Activated naive CD8-positive, alpha-beta T cell treated with anti-CD3 and anti-CD28 coated beads, Interleukin-2, amount 10 ng/mL, durations not matched to agents 7 days and 5 days (primary cell): ENCODE results near the gene METTL26. TPM values are rescaled to one million over a fixed set of nuclear protein-coding genes. Genes with fewer than 3 reads are reported as not detected.
"Not testable (repeated sequence)": the region's sequence is repeated elsewhere in the genome, so short reads cannot be mapped to it uniquely, and the experiment has no call there.

Source experiments
- ATAC-seq: fragments of 150-1000 bp; cut with Tn5 transposase; one replicate; pipeline ENCODE4 v1.10.0; 2021; ENCODE audit warnings: low read depth, moderate library complexity
- POLR2A ChIA-PET: fragments of 350-600 bp; sonication (Branson Sonifier 250); formaldehyde crosslinking; loops from one replicate; lab custom pipeline; 2021; ENCODE audit warnings: antibody characterized with exemption; lab: Charles Lee
- DNase-seq: peaks from one replicate; pipeline ENCODE4 v3.0.0; 2021
- H3K27ac Mint-ChIP-seq: one replicate; pipeline ENCODE4 v1.8.0; 2022; ENCODE audit warnings: mild to moderate bottlenecking, mixed read lengths
- H3K27me3 Mint-ChIP-seq: one replicate; pipeline ENCODE4 v1.8.0; 2022; ENCODE audit warnings: mild to moderate bottlenecking, moderate library complexity, mixed read lengths
- H3K36me3 Mint-ChIP-seq: one replicate; pipeline ENCODE4 v1.8.0; 2021; ENCODE audit warnings: mild to moderate bottlenecking, mixed read lengths
- H3K4me1 Mint-ChIP-seq: one replicate; pipeline ENCODE4 v1.8.0; 2021; ENCODE audit warnings: mixed read lengths
- H3K4me3 Mint-ChIP-seq: one replicate; pipeline ENCODE4 v1.8.0; 2022; ENCODE audit warnings: mild to moderate bottlenecking, moderate library complexity, mixed read lengths
- H3K9me3 Mint-ChIP-seq: one replicate; pipeline ENCODE4 v1.8.0; 2021; ENCODE audit warnings: mixed read lengths
- total RNA-seq, 2 experiments: library from RNA; stranded (reverse); gene quantifications; one replicate each; pipeline ENCODE4 v1.2.3, GENCODE V29; 2021

Gene METTL26
- total RNA-seq, 2 experiments from 2014 or later = 75.7 to 81.2 TPM

DNA sequence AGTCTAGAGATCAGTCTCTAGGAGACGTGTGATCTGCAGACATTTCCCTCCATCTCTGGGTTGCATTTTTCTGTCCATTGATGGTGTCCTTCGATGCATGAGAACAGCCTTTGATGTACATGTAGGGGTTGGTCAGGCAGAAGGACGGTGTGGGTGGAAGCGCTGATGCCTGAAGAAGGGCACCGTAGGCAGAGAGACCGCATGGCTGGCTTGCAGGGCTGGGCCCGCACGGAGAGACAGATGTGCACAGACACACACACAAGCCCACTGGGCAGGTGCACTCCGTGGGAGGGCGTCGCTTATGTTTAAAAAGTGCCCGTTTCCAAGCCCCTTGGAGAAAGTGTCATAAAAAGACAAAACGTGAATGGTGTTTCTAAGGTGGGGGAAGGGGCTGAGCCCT is 21.0 kb downstream of the METTL26 start:
- Mint-ChIP-seq H3K36me3 (peaks cover 3% of the 10 kb centered on the region), H3K9me3 (peaks cover 2% of the 10 kb centered on the region), H3K4me3 (no peak overlapping the region), H3K27me3 (no peaks in the 10 kb centered on the region), H3K27ac (no peak overlapping the region), H3K4me1 (peaks cover 3% of the 10 kb centered on the region)
- POLR2A ChIA-PET = no interaction called here
- DNase-seq (no peak), ATAC-seq (no peak)

DNA sequence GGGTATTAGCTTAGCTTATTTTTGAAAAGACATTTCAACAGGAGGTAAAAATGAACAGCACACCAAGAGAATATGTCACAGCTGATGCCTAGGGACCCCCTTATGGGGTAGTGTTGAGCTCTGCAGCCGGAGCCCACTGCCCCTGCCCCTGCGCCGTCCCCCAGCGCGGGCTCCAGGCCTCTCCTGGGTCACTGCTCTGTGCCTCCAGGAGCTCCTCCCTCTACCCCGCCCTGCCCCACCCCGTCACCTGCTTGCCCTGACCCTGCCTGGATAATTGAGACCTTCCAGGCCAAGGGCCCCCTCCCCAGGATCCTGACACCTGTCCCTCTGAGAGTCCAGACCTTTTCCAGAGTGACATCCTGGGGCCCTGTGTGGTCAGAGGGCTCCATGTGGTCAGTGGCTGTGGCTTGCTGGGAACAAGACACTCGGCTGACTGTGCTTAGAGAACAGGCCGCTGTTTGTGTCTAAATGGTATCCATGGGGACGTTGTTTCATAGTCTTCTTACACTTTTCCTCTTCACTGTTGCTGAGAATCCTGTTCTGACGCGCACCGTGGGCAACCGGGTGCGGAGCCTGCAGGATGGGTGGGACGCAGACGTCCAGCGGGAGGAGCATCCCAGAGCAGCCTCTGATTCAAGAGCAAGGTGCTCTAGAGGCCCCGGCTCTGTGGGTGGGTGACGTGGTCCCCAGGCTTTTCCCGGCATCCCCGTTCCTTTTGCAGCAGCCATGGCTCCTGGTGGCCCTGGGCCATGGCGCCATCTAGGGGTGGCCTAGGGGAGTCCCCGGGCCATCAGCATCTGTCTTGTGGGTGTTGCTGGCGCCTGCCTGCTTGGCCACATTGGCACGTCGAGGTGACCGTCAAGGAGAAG is 25.4 kb downstream of the METTL26 start:
- H3K4me3 Mint-ChIP-seq = no peak overlapping the region
- POLR2A ChIA-PET = no interaction called here
- no peak overlapping the region for H3K27ac Mint-ChIP-seq
- ATAC-seq (no peak), DNase-seq (peak; percentile 56)
- H3K36me3 Mint-ChIP-seq = peaks cover 3% of the 10 kb centered on the region
- H3K4me1 Mint-ChIP-seq = peaks cover 3% of the 10 kb centered on the region
- H3K27me3 Mint-ChIP-seq = no peaks in the 10 kb centered on the region
- peaks cover 2% of the 10 kb centered on the region for H3K9me3 Mint-ChIP-seq

- H3K27ac Mint-ChIP-seq = no peak overlapping the region
- DNase-seq = no peak
Measured at GRCh38 chr16:609984-610383, 26.1 kb downstream of the METTL26 start.

GRCh38 chr16:609316-609715 is 26.8 kb downstream of the METTL26 start:
- DNase-seq = no peak

More at GRCh38 chr16:609984-610383, 26.1 kb downstream of the METTL26 start:
- POLR2A ChIA-PET = no interaction called here
- no peak overlapping the region for H3K4me3 Mint-ChIP-seq
- peaks cover 2% of the 10 kb centered on the region for H3K9me3 Mint-ChIP-seq
- ATAC-seq = no peak
- peaks cover 3% of the 10 kb centered on the region for H3K4me1 Mint-ChIP-seq
- H3K27me3 Mint-ChIP-seq = no peaks in the 10 kb centered on the region
- peaks cover 7% of the 10 kb centered on the region for H3K36me3 Mint-ChIP-seq

DNA sequence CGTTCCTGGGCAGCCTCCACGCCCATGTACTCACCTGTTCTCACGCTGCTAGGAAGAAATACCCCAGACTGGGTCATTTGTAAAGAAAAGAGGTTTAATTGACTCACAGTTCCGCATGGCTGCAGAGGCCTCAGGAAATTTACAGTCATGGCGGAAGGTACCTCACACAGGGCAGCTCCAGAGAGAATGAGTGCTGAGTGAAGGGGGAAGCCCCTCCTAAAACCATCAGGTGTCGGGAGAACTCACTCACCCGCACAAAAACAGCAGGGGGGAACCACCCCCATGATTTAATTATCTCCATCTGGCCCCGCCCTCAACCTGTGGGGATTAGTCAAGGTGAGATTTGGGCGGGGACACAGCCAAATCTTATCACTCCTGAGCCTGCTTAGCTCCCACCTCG is 28.1 kb downstream of the METTL26 start:
- H3K27ac Mint-ChIP-seq = no peak overlapping the region

More at GRCh38 chr16:609316-609715, 26.8 kb downstream of the METTL26 start:
- Mint-ChIP-seq H3K4me1 (peaks cover 3% of the 10 kb centered on the region), H3K36me3 (peaks cover 5% of the 10 kb centered on the region), H3K9me3 (peaks cover 2% of the 10 kb centered on the region), H3K27ac (no peak overlapping the region), H3K4me3 (no peak overlapping the region), H3K27me3 (no peaks in the 10 kb centered on the region)
- POLR2A ChIA-PET = no interaction called here
- no peak for ATAC-seq

GRCh38 chr16:606656-607307 is 29.3 kb downstream of the METTL26 start:
- Mint-ChIP-seq H3K27ac (no peak overlapping the region), H3K4me1 (peaks cover 6% of the 10 kb centered on the region), H3K27me3 (no peaks in the 10 kb centered on the region), H3K4me3 (no peak overlapping the region), H3K9me3 (no peaks in the 10 kb centered on the region), H3K36me3 (peaks cover 5% of the 10 kb centered on the region)
- POLR2A ChIA-PET = no interaction called here
- ATAC-seq (no peak), DNase-seq (no peak)

More for the DNA sequence above, 28.1 kb downstream of the METTL26 start:
- Mint-ChIP-seq H3K4me1 (peaks cover 3% of the 10 kb centered on the region), H3K36me3 (peaks cover 5% of the 10 kb centered on the region), H3K9me3 (no peaks in the 10 kb centered on the region), H3K4me3 (no peak overlapping the region), H3K27me3 (no peaks in the 10 kb centered on the region)
- POLR2A ChIA-PET = no interaction called here
- no peak for ATAC-seq
- DNase-seq = no peak

DNA sequence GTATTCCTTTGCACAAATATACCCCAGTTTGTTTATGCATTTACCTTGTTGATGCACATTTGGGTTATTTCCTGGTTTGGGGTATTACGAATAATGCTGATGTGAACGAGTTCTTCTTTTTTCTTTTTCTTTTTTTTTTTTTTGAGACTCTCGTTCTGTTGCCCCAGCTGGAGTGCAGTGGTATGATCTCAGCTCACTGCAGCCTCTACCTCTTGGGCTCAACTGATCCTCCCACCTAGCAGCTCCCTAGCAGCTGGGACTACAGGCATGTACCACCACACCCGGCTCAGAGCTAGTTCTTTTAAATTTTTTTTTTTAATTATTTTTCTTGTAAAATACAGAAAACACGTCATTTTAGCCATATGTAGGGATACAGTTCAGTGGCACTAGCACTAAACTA is 32.2 kb downstream of the METTL26 start:
- no peaks in the 10 kb centered on the region for H3K9me3 Mint-ChIP-seq
- no peak overlapping the region for H3K4me3 Mint-ChIP-seq
- H3K4me1 Mint-ChIP-seq = peaks cover 3% of the 10 kb centered on the region
- DNase-seq (no peak), ATAC-seq (no peak)
- peaks cover 5% of the 10 kb centered on the region for H3K36me3 Mint-ChIP-seq
- no peak overlapping the region for H3K27ac Mint-ChIP-seq
- no peaks in the 10 kb centered on the region for H3K27me3 Mint-ChIP-seq
- POLR2A ChIA-PET = no interaction called here

GRCh38 chr16:600781-601180 is 35.3 kb downstream of the METTL26 start:
- peaks cover 3% of the 10 kb centered on the region for H3K4me1 Mint-ChIP-seq
- no peak overlapping the region for H3K4me3 Mint-ChIP-seq
- POLR2A ChIA-PET = no interaction called here
- DNase-seq (no peak), ATAC-seq (no peak)
- H3K36me3 Mint-ChIP-seq = peaks cover 14% of the 10 kb centered on the region
- no peaks in the 10 kb centered on the region for H3K9me3 Mint-ChIP-seq
- no peaks in the 10 kb centered on the region for H3K27me3 Mint-ChIP-seq
- no peak overlapping the region for H3K27ac Mint-ChIP-seq

GRCh38 chr16:598823-599739 is 37.0 kb downstream of the METTL26 start:
- no peak for ATAC-seq
- H3K27me3 Mint-ChIP-seq = no peaks in the 10 kb centered on the region
- no peaks in the 10 kb centered on the region for H3K9me3 Mint-ChIP-seq
- no peak overlapping the region for H3K27ac Mint-ChIP-seq
- DNase-seq = no peak
- peaks cover 3% of the 10 kb centered on the region for H3K4me1 Mint-ChIP-seq
- POLR2A ChIA-PET = interaction anchor here (0.9 kb wide), 1 partner anchor 9 kb away, joined by 5 read pairs; the partner anchor contains the start of gene RAB40C
- H3K36me3 Mint-ChIP-seq = peaks cover 9% of the 10 kb centered on the region
- no peak overlapping the region for H3K4me3 Mint-ChIP-seq

DNA sequence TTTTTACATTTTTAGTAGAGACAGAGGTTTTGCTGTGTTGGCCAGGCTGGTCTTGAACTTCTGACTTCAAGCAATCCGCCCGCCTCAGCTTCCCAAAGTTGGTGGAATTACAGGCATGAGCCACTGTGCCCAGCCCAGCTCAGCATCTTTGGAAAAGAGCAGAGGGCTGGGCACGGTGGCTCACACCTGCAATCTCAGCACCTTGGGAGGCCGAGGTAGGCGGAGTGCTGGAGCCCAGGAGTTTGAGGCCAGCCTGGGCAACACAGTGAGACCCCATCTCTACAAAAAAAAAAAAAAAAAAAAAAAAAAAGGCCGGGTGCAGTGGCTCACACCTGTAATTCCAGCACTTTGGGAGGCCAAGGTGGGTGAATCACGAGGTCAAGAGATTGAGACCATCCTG is 38.5 kb downstream of the METTL26 start:
- H3K27me3 Mint-ChIP-seq, H3K9me3 Mint-ChIP-seq, H3K4me3 Mint-ChIP-seq, POLR2A ChIA-PET, ATAC-seq, DNase-seq, H3K4me1 Mint-ChIP-seq, H3K36me3 Mint-ChIP-seq, H3K27ac Mint-ChIP-seq: not testable (repeated sequence)

- ATAC-seq (no peak), DNase-seq (no peak)
- Mint-ChIP-seq H3K4me1 (peaks cover 6% of the 10 kb centered on the region), H3K36me3 (peaks cover 9% of the 10 kb centered on the region), H3K27ac (no peak overlapping the region), H3K27me3 (no peaks in the 10 kb centered on the region), H3K4me3 (no peak overlapping the region), H3K9me3 (no peaks in the 10 kb centered on the region)
- POLR2A ChIA-PET = interaction anchor here (1.0 kb wide), 1 partner anchor 9 kb away, joined by 3 read pairs; no protein-coding TSS in a partner anchor
Measured at GRCh38 chr16:596736-597060, 39.4 kb downstream of the METTL26 start.

- POLR2A ChIA-PET = interaction anchor here (1.0 kb wide), 1 partner anchor 8 kb away, joined by 3 read pairs; no protein-coding TSS in a partner anchor
- no peaks in the 10 kb centered on the region for H3K9me3 Mint-ChIP-seq
- H3K27ac Mint-ChIP-seq = no peak overlapping the region
- H3K27me3 Mint-ChIP-seq = no peaks in the 10 kb centered on the region
- no peak for DNase-seq
- no peak for ATAC-seq
- H3K4me1 Mint-ChIP-seq = peaks cover 7% of the 10 kb centered on the region
- H3K36me3 Mint-ChIP-seq = peaks cover 9% of the 10 kb centered on the region
- H3K4me3 Mint-ChIP-seq = no peak overlapping the region
Measured at GRCh38 chr16:595942-596735, 40.0 kb downstream of the METTL26 start.
